SU-DHL-6 (cell line): ENCODE measurements around the gene TPK1.

Source experiments
- H2AFZ ChIP-seq: fragments of 200-600 bp; sonication (generic); 2 replicates; pipeline ENCODE4 v1.6.1; 2014; ENCODE audit warnings: low read depth, mild to moderate bottlenecking, moderate library complexity, mixed read lengths, antibody characterized with exemption, low read length; ENCODE audit not compliant: severe bottlenecking
- H3F3A ChIP-seq: fragments of 200-600 bp; shearing (Covaris generic); 2 replicates; pipeline ENCODE4 v1.6.0; 2016; ENCODE audit warnings: antibody characterized with exemption, mild to moderate bottlenecking; ENCODE audit not compliant: insufficient read depth
- H3K27ac ChIP-seq: fragments of 200-600 bp; sonication (generic); 2 replicates; pipeline ENCODE4 v1.5.1; 2016; ENCODE audit warnings: low read depth, mild to moderate bottlenecking, low read length, moderate library complexity, mixed read lengths
- H3K27me3 ChIP-seq: fragments of 200-600 bp; sonication (generic), shearing (Covaris generic); 2 replicates; pipeline ENCODE4 v1.6.0; 2014; ENCODE audit warnings: mild to moderate bottlenecking, low read length
- H3K36me3 ChIP-seq: fragments of 200-600 bp; sonication (generic); 2 replicates; pipeline ENCODE4 v1.6.1; 2014; ENCODE audit warnings: mild to moderate bottlenecking, low read length, mixed read lengths
- H3K4me2 ChIP-seq: fragments of 300-600, 200-600 bp; shearing (Covaris generic), sonication (generic); 2 replicates; pipeline ENCODE4 v1.6.0; 2014; ENCODE audit warnings: low read length, low read depth, mild to moderate bottlenecking; ENCODE audit not compliant: poor library complexity, severe bottlenecking
- H3K4me3 ChIP-seq: fragments of 200-600 bp; sonication (generic); 2 replicates; pipeline ENCODE4 v1.5.1; 2014; ENCODE audit warnings: antibody characterized with exemption, low read length, mild to moderate bottlenecking, mixed read lengths; ENCODE audit not compliant: insufficient read depth, poor library complexity, severe bottlenecking
- H3K79me2 ChIP-seq: fragments of 200-600 bp; sonication (generic); 2 replicates; pipeline ENCODE4 v1.6.1; 2014; ENCODE audit warnings: mild to moderate bottlenecking, low read length, moderate library complexity; ENCODE audit not compliant: insufficient read depth
- H3K9ac ChIP-seq: fragments of 200-600 bp; sonication (generic); 2 replicates; pipeline ENCODE4 v1.7.0; 2014; ENCODE audit warnings: mild to moderate bottlenecking, low read length
- H3K9me2 ChIP-seq: fragments of 200-600 bp; sonication (generic); replicated peaks from 2 replicates; pipeline ENCODE4 v1.6.1; 2014; ENCODE audit warnings: low read length; ENCODE audit not compliant: insufficient read depth
- H3K9me3 ChIP-seq: fragments of 200-600 bp; sonication (generic); 2 replicates; pipeline ENCODE4 v1.6.1; 2014; ENCODE audit warnings: low read length, mixed read lengths; ENCODE audit not compliant: insufficient read depth
- H4K20me1 ChIP-seq: fragments of 200-600 bp; sonication (generic); 2 replicates; pipeline ENCODE4 v1.6.1; 2014; ENCODE audit warnings: low read depth, mild to moderate bottlenecking, antibody characterized with exemption, low read length, moderate library complexity, mixed read lengths
- EZH2phosphoT487 ChIP-seq: fragments of 200-600 bp; sonication (generic), shearing (Covaris generic); conservative IDR thresholded peaks from 2 replicates; pipeline ENCODE4 v1.6.1; 2018; ENCODE audit warnings: mild to moderate bottlenecking, antibody characterized with exemption, low read length, moderate library complexity, mixed read lengths
- TF ChIP-seq, protein P1 (sequence below): fragments of 200-600 bp; sonication (generic); IDR thresholded peaks from one replicate; pipeline ENCODE4 v1.5.1; 2017; ENCODE audit warnings: antibody characterized with exemption, mild to moderate bottlenecking, low read length, moderate library complexity; ENCODE audit not compliant: insufficient read depth, poor library complexity, severe bottlenecking

The TPK1 gene

GRCh38 chr7:144407266-144407931 is 428.5 kb downstream of the TPK1 start:
- H3K36me3 ChIP-seq = no peaks in the 10 kb centered on the region
- H3F3A ChIP-seq = no peaks in the 10 kb centered on the region
- no peak overlapping the region for H3K4me3 ChIP-seq
- TF ChIP-seq, protein P1, sequence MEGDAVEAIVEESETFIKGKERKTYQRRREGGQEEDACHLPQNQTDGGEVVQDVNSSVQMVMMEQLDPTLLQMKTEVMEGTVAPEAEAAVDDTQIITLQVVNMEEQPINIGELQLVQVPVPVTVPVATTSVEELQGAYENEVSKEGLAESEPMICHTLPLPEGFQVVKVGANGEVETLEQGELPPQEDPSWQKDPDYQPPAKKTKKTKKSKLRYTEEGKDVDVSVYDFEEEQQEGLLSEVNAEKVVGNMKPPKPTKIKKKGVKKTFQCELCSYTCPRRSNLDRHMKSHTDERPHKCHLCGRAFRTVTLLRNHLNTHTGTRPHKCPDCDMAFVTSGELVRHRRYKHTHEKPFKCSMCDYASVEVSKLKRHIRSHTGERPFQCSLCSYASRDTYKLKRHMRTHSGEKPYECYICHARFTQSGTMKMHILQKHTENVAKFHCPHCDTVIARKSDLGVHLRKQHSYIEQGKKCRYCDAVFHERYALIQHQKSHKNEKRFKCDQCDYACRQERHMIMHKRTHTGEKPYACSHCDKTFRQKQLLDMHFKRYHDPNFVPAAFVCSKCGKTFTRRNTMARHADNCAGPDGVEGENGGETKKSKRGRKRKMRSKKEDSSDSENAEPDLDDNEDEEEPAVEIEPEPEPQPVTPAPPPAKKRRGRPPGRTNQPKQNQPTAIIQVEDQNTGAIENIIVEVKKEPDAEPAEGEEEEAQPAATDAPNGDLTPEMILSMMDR = no peak
- TF ChIP-seq EZH2phosphoT487 = no peak
- H2AFZ ChIP-seq = no peak overlapping the region
- no peak overlapping the region for H3K9ac ChIP-seq
- H4K20me1 ChIP-seq = no peaks in the 10 kb centered on the region
- H3K27ac ChIP-seq = no peak overlapping the region
- no peaks in the 10 kb centered on the region for H3K79me2 ChIP-seq
- no peaks in the 10 kb centered on the region for H3K27me3 ChIP-seq
- H3K4me2 ChIP-seq = no peak overlapping the region
- no peaks in the 10 kb centered on the region for H3K9me2 ChIP-seq
- no peaks in the 10 kb centered on the region for H3K9me3 ChIP-seq

DNA sequence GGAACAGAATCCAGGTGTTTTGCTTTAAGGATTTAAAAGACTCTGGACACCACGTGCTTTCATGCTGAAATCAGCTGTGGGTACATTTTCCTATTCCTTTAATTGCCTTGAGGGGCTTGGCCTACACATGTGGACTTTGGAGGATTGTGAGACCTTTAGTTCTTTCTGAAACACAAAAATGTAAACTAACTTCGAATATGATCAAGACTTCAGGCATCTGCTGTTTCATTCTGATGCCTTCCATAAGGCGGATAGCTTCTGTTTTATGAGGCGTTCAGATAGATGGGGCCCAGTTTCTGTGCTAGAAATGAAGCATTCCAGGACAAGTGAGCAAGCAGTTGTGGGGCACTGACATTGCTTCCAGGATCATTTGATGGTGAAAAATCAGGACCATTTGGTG is 430.9 kb downstream of the TPK1 start:
- no peak overlapping the region for H2AFZ ChIP-seq
- TF ChIP-seq EZH2phosphoT487 = no peak
- TF ChIP-seq, protein P1 = no peak
- H3K9me2 ChIP-seq = no peaks in the 10 kb centered on the region
- H3K9ac ChIP-seq = no peak overlapping the region
- H3K4me3 ChIP-seq = no peak overlapping the region
- no peaks in the 10 kb centered on the region for H3K27me3 ChIP-seq
- no peaks in the 10 kb centered on the region for H3K36me3 ChIP-seq
- H3K79me2 ChIP-seq = no peaks in the 10 kb centered on the region
- no peaks in the 10 kb centered on the region for H4K20me1 ChIP-seq
- H3K27ac ChIP-seq = no peak overlapping the region
- no peaks in the 10 kb centered on the region for H3K9me3 ChIP-seq
- H3F3A ChIP-seq = no peaks in the 10 kb centered on the region
- H3K4me2 ChIP-seq = no peak overlapping the region

GRCh38 chr7:144403649-144404061 is 432.2 kb downstream of the TPK1 start, which contains the start of gene NOBOX:
Gene NOBOX (minus strand): TSS chr7:144403693.
- H3K9me2 ChIP-seq = no peaks in the 10 kb centered on the region
- H3K9me3 ChIP-seq = no peaks in the 10 kb centered on the region
- H2AFZ ChIP-seq = no peak within 1 kb of the TSS
- H3K79me2 ChIP-seq = no peaks in the 10 kb centered on the region
- H3K4me2 ChIP-seq = no peak within 1 kb of the TSS
- H3K36me3 ChIP-seq = no peaks in the 10 kb centered on the region
- no peaks in the 10 kb centered on the region for H4K20me1 ChIP-seq
- no peak within 1 kb of the TSS for H3K9ac ChIP-seq
- no peak within 1 kb of the TSS for H3K27ac ChIP-seq
- no peaks in the 10 kb centered on the region for H3K27me3 ChIP-seq
- H3K4me3 ChIP-seq = no peak within 1 kb of the TSS
- TF ChIP-seq, protein P1 = no peak
- no peak for TF ChIP-seq EZH2phosphoT487
- no peaks in the 10 kb centered on the region for H3F3A ChIP-seq
